Testis (tissue), 2 donors: Measurements from ENCODE around the gene SIPA1.

Source experiments
- CTCF ChIP-seq, 3 experiments: fragments of 450-650 bp in 2 of 3; fragments of 200-600 bp in 1 of 3; sonication (generic) in 1 of 3; IDR thresholded peaks; one replicate each; pipeline ENCODE4 v1.5.1; 2016 to 2019; ENCODE audit warnings: antibody characterized with exemption in 3 of 3, mild to moderate bottlenecking in 2 of 3, moderate library complexity in 1 of 3
- POLR2A ChIP-seq: fragments of 450-650 bp; IDR thresholded peaks from one replicate; pipeline ENCODE4 v1.6.1; 2017; ENCODE audit warnings: antibody characterized with exemption, mild to moderate bottlenecking, moderate library complexity

- TF ChIP-seq CTCF (IDR thresholded peaks at IDR 0.05) (no peak), POLR2A (no peak)
Observed at GRCh38 chr11:65634905-65635731, 2.8 kb upstream of the SIPA1 start.
